Fibroblast of peridontal ligament (primary cell): Measurements from ENCODE around the gene BLTP3A.
A peak's percentile ranks its signal among the peaks of the same experiment; 100 is the strongest.
"Not testable (repeated sequence)": the region's sequence is repeated elsewhere in the genome, so short reads cannot be mapped to it uniquely, and the experiment has no call there.

Experiments used
- DNase-seq: peaks from one replicate; pipeline ENCODE4 v3.0.0-alpha.2; 2010; ENCODE audit errors: extremely low read depth

BLTP3A gene

GRCh38 chr6:34791701-34792604, at the start of gene BLTP3A:
Gene BLTP3A, plus strand, starts transcription at chr6:34792083. Its CDS starts 168 bp downstream, at chr6:34792251.
- DNase-seq: peak; percentile 48

- DNase-seq: no peak
Measured at GRCh38 chr6:34742094-34742493, 49.8 kb upstream of the BLTP3A start.

GRCh38 chr6:34743625-34744293, 48.1 kb upstream of the BLTP3A start:
- DNase-seq: no peak

- not testable (repeated sequence) for DNase-seq
Measured at GRCh38 chr6:34744294-34744647, 47.6 kb upstream of the BLTP3A start.

GRCh38 chr6:34745277-34746103, 46.4 kb upstream of the BLTP3A start:
- DNase-seq: no peak

GRCh38 chr6:34746104-34746846, 45.6 kb upstream of the BLTP3A start:
- DNase-seq: no peak

- no peak for DNase-seq
Measured at GRCh38 chr6:34748757-34749156, 43.1 kb upstream of the BLTP3A start.

- DNase-seq: peak; percentile 10
Measured at GRCh38 chr6:34756513-34756856, 35.4 kb upstream of the BLTP3A start.

GRCh38 chr6:34757687-34758274, 34.1 kb upstream of the BLTP3A start:
- DNase-seq: no peak

- no peak for DNase-seq
Measured at GRCh38 chr6:34760108-34760507, 31.8 kb upstream of the BLTP3A start.

GRCh38 chr6:34761681-34762080, 30.2 kb upstream of the BLTP3A start:
- not testable (repeated sequence) for DNase-seq

GRCh38 chr6:34768148-34768547, 23.7 kb upstream of the BLTP3A start:
- DNase-seq: no peak

GRCh38 chr6:34771727-34772126, 20.2 kb upstream of the BLTP3A start:
- DNase-seq: peak; percentile 81

- no peak for DNase-seq
Measured at GRCh38 chr6:34772940-34773339, 18.9 kb upstream of the BLTP3A start.

- DNase-seq: no peak
Measured at GRCh38 chr6:34773916-34774315, 18.0 kb upstream of the BLTP3A start.

GRCh38 chr6:34774967-34775366, 16.9 kb upstream of the BLTP3A start:
- no peak for DNase-seq

- not testable (repeated sequence) for DNase-seq
Measured at GRCh38 chr6:34785375-34785774, 6.5 kb upstream of the BLTP3A start.

GRCh38 chr6:34787152-34787551, 4.7 kb upstream of the BLTP3A start:
- DNase-seq: not testable (repeated sequence)

GRCh38 chr6:34788111-34788510, 3.8 kb upstream of the BLTP3A start:
- no peak for DNase-seq

- DNase-seq: peak; percentile 29
Measured at GRCh38 chr6:34791164-34791700, 651 bp upstream of the BLTP3A start.
